Measurements from ENCODE around the gene YAE1.

Gene YAE1

DNA sequence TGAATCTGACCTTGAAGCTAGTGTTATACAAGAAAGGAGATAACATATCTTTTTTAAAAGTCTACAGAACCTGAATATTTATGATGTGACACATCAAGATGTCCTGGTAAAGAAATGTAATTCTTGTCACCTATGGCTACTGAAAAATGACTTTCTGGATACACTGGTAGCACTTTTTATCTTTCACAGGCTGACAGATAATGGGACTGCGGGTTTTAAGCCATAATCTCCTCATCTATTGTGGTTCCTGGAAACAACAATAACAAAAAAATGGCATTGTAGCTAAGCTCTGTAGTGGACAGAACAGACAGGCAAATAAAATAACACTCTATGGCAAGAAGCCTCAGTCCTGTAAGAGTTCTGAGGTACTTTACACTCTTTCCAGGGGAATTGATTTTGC is 31.6 kb upstream of the YAE1 start:
- Histone ChIP-seq H3K36me3 (ENCODE audit: insufficient read depth, low read length) (no peaks in the 10 kb centered on the region), H3K79me2 (ENCODE audit: insufficient read depth, low read length) (no peaks in the 10 kb centered on the region), H3K4me2 (ENCODE audit: low read length) (no peak overlapping the region), H4K20me1 (ENCODE audit: insufficient read depth, low read length) (no peaks in the 10 kb centered on the region), H3K27me3 (ENCODE audit: insufficient read depth, low read length) (no peaks in the 10 kb centered on the region), H3F3A (ENCODE audit: insufficient read depth, low read length) (no peaks in the 10 kb centered on the region), H2AFZ (ENCODE audit: low read length) (no peak overlapping the region), H3K9me3 (ENCODE audit: low read length) (no peaks in the 10 kb centered on the region), H3K4me1 (ENCODE audit: insufficient read depth, low read length, severe bottlenecking) (no peaks in the 10 kb centered on the region), H3K9ac (ENCODE audit: low read length) (no peak overlapping the region), H3K9me2 (ENCODE audit: low read depth, low read length) (no peaks in the 10 kb centered on the region), H3K27ac (ENCODE audit: low read depth, low read length, poor library complexity, severe bottlenecking) (no peak overlapping the region), H3K4me3 (ENCODE audit: low read depth, low read length, poor library complexity, severe bottlenecking) (no peak overlapping the region)
- no peak for TF ChIP-seq CTCF (IDR thresholded peaks at IDR 0.05; ENCODE audit: low read length)
- no peak for TF ChIP-seq EZH2 (IDR thresholded peaks at IDR 0.05; ENCODE audit: borderline replicate concordance, low read length)

DNA sequence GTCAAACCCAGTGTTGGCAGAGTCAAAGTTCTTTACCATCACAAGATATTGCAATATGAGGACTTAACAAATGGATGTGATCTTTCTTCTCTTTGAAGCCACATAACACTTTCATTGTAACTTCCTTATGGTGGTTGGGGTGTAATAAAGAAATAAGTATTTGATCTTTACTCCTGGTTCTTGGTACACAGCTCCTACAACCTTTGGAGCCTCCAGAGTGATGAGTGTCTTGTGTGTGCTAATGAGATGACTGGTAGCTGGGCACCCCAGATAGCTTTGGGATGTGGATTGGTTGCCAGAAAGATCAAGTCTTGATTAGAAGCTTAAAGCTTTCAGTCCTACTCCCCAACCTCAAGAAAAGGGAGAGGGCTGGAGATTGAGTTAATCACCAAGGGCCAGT is 31.1 kb upstream of the YAE1 start:
- TF ChIP-seq CTCF (IDR thresholded peaks at IDR 0.05; ENCODE audit: low read length) (no peak), EZH2 (IDR thresholded peaks at IDR 0.05; ENCODE audit: borderline replicate concordance, low read length) (no peak)
- H3K9me3 ChIP-seq (ENCODE audit: low read length) = no peaks in the 10 kb centered on the region
- H3K4me1 ChIP-seq (ENCODE audit: insufficient read depth, low read length, severe bottlenecking) = no peaks in the 10 kb centered on the region
- no peak overlapping the region for H3K4me3 ChIP-seq (ENCODE audit: low read depth, low read length, poor library complexity, severe bottlenecking)
- H3K79me2 ChIP-seq (ENCODE audit: insufficient read depth, low read length) = no peaks in the 10 kb centered on the region
- H3K4me2 ChIP-seq (ENCODE audit: low read length) = no peak overlapping the region
- no peaks in the 10 kb centered on the region for H3K27me3 ChIP-seq (ENCODE audit: insufficient read depth, low read length)
- H3F3A ChIP-seq (ENCODE audit: insufficient read depth, low read length) = no peaks in the 10 kb centered on the region
- H4K20me1 ChIP-seq (ENCODE audit: insufficient read depth, low read length) = no peaks in the 10 kb centered on the region
- no peaks in the 10 kb centered on the region for H3K9me2 ChIP-seq (ENCODE audit: low read depth, low read length)
- H3K9ac ChIP-seq (ENCODE audit: low read length) = no peak overlapping the region
- H3K36me3 ChIP-seq (ENCODE audit: insufficient read depth, low read length) = no peaks in the 10 kb centered on the region
- H3K27ac ChIP-seq (ENCODE audit: low read depth, low read length, poor library complexity, severe bottlenecking) = no peak overlapping the region
- no peak overlapping the region for H2AFZ ChIP-seq (ENCODE audit: low read length)

DNA sequence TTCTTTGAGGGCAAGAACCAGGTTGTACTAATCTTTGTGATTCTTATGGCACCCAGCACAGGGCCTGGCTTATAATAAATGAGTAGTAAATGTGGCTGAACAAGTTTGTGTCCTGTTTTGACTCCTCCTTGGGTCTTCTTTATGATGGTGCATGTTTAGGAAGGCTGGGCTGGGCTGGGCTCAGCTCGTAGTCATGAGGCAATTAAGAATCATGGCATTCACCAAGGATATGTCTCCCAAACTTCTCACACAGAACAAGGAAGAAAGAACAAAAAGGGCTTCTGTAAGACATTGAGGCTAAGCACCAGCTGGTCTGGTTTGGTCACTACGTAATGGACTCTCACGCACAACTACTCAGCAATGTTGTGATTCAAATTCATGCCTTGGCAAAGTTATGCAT is 30.5 kb upstream of the YAE1 start:
- Histone ChIP-seq H3K9ac (ENCODE audit: low read length) (no peak overlapping the region), H3K27ac (ENCODE audit: low read depth, low read length, poor library complexity, severe bottlenecking) (no peak overlapping the region), H3K27me3 (ENCODE audit: insufficient read depth, low read length) (no peaks in the 10 kb centered on the region; the same call in 1 of the 2 replicates), H3K9me3 (ENCODE audit: low read length) (no peaks in the 10 kb centered on the region), H2AFZ (ENCODE audit: low read length) (no peak overlapping the region), H3K79me2 (ENCODE audit: insufficient read depth, low read length) (no peaks in the 10 kb centered on the region), H3K9me2 (ENCODE audit: low read depth, low read length) (no peaks in the 10 kb centered on the region), H3K4me1 (ENCODE audit: insufficient read depth, low read length, severe bottlenecking) (no peaks in the 10 kb centered on the region), H3K4me2 (ENCODE audit: low read length) (no peak overlapping the region), H3K4me3 (ENCODE audit: low read depth, low read length, poor library complexity, severe bottlenecking) (no peak overlapping the region), H3F3A (ENCODE audit: insufficient read depth, low read length) (no peaks in the 10 kb centered on the region), H4K20me1 (ENCODE audit: insufficient read depth, low read length) (no peaks in the 10 kb centered on the region), H3K36me3 (ENCODE audit: insufficient read depth, low read length) (no peaks in the 10 kb centered on the region)
- TF ChIP-seq EZH2 (IDR thresholded peaks at IDR 0.05; ENCODE audit: borderline replicate concordance, low read length) (no peak), CTCF (IDR thresholded peaks at IDR 0.05; ENCODE audit: low read length) (no peak)
